T-helper 17 cell (primary cell): ENCODE data around the gene MYO16. TPM values are rescaled to one million over a fixed set of nuclear protein-coding genes. Genes with fewer than 3 reads are reported as not detected.
"Not testable (repeated sequence)": the region's sequence is repeated elsewhere in the genome, so short reads cannot be mapped to it uniquely, and the experiment has no call there.

Source experiments
- ATAC-seq: fragments of 150-1000 bp; cut with Tn5 transposase; 2 replicates; pipeline ENCODE4 v1.10.0; 2021; ENCODE audit warnings: mild to moderate bottlenecking, moderate library complexity
- DNase-seq, 3 donors: peaks; one replicate each; pipeline versions ENCODE4 v3.0.0 to v3.0.0-alpha.2; 2020 to 2021
- H3K9me3 ChIP-seq: one replicate; pipeline ENCODE4 v1.7.0; 2013; ENCODE audit warnings: low read length, mild to moderate bottlenecking; ENCODE audit not compliant: control insufficient read depth, poor library complexity, severe bottlenecking
- H3K27ac Mint-ChIP-seq: one replicate; pipeline ENCODE4 v1.8.0; 2022; ENCODE audit warnings: mild to moderate bottlenecking, moderate library complexity, mixed read lengths
- H3K27me3 Mint-ChIP-seq: one replicate; pipeline ENCODE4 v1.8.0; 2022; ENCODE audit warnings: mixed read lengths
- H3K36me3 Mint-ChIP-seq: one replicate; pipeline ENCODE4 v1.8.0; 2022; ENCODE audit warnings: low read depth, mixed read lengths
- H3K4me1 Mint-ChIP-seq: one replicate; pipeline ENCODE4 v1.8.0; 2022; ENCODE audit warnings: mild to moderate bottlenecking, mixed read lengths
- H3K4me3 Mint-ChIP-seq: one replicate; pipeline ENCODE4 v1.8.0; 2022; ENCODE audit warnings: mild to moderate bottlenecking, moderate library complexity, mixed read lengths
- total RNA-seq, 4 donors: library from RNA in 2 of 4; stranded (reverse) in 2 of 4; gene quantifications; one replicate each; pipeline ENCODE4 v1.2.3 and lab custom pipeline; 2022 to 2026

MYO16 gene
- total RNA-seq, 2 donors from 2014 or later, result 0.42 to 0.45 TPM

DNA sequence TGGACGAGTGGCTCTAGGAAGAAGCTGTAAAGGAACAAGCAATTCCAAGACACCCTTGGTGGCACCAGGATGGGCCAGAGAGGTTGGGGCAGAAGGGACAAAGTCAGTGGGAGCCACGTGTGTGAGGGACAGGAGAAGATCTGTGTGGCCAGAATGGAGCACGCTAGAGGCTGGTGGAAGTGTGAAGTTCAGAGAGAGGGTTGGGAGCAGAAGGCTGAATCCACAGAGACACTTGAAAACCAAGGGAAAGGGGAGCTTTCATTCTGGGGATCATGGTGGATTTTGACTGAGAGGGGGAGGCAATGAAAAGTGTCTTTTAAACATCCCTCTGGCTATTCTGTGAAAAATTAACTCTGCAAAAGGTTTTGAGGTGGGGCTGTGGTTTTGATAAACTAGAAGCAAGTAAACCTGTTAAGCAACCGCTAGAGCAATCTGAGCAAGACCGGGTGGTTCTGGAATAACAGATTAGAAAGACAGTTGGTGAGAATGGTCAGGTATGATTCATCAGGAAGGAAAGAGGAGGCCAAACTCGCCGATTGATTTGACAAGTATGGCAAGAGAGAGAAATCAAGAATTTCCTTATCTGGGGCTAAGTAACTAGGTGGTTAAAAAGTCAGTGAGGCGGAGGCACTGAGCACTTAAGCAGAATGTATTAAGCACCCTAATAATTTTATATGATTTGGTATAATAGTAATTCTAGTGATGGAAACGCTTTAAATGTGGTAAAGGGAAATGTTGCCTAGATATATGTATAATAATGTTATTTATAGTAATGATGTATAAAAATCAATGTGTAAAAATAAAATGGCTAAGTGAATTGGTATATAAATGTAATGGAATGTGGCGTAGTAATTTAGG lies 140.0 kb downstream of the MYO16 start:
- ATAC-seq, result no peak

DNA sequence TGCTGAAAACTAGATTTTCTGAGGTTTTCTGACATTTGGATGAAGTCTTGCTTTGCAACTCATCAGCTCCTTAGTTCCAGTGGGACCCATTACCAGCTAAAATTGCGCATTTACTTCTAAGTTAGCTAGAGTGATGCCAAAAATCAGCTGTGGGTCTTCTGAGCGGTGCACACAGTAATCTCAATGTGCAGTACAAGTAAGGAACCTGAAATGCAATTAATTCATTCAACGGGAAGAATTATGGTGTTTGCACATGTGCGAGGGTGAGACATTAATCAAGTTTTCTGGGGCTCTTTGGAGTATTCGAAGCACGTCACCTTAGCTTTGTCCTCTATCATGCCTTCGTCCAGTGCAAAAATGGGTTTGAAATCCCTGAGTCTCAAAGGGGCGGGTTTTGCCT lies 146.2 kb downstream of the MYO16 start:
- ATAC-seq (no peak), DNase-seq (no peak)
- H3K4me3 Mint-ChIP-seq, result no peak overlapping the region
- peaks cover 5% of the 10 kb centered on the region for H3K27me3 Mint-ChIP-seq
- H3K9me3 ChIP-seq, result no peaks in the 10 kb centered on the region
- no peaks in the 10 kb centered on the region for H3K36me3 Mint-ChIP-seq
- no peaks in the 10 kb centered on the region for H3K4me1 Mint-ChIP-seq
- H3K27ac Mint-ChIP-seq, result no peak overlapping the region

More for the DNA sequence above, 140.0 kb downstream of the MYO16 start:
- Mint-ChIP-seq H3K4me1 (no peaks in the 10 kb centered on the region), H3K27ac (no peak overlapping the region), H3K27me3 (peaks cover 15% of the 10 kb centered on the region), H3K36me3 (no peaks in the 10 kb centered on the region), H3K4me3 (no peak overlapping the region)
- no peaks in the 10 kb centered on the region for H3K9me3 ChIP-seq
- DNase-seq, result no peak

DNA sequence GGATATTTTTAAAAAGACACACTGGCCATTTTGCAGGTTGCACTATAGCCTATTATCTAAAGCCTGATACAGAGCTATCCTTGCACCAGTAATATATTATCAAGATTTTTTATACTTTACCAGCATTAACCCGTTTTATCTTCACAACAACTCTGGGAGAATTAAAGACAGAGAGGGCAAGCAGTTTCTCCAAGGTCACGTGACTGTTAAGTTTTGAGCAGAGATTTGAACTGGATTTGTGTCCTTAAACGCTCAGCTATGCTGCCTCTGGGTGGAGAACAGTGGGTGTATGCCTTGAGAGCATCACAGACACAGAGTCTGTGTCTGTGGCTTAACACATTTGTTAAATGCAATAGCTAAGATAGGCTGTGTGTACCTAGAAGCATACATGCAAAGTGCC lies 147.2 kb downstream of the MYO16 start:
- H3K4me1 Mint-ChIP-seq, result no peaks in the 10 kb centered on the region
- H3K9me3 ChIP-seq, result no peaks in the 10 kb centered on the region
- no peaks in the 10 kb centered on the region for H3K36me3 Mint-ChIP-seq
- ATAC-seq (no peak), DNase-seq (no peak)
- peaks cover 5% of the 10 kb centered on the region for H3K27me3 Mint-ChIP-seq
- H3K4me3 Mint-ChIP-seq, result no peak overlapping the region
- no peak overlapping the region for H3K27ac Mint-ChIP-seq

DNA sequence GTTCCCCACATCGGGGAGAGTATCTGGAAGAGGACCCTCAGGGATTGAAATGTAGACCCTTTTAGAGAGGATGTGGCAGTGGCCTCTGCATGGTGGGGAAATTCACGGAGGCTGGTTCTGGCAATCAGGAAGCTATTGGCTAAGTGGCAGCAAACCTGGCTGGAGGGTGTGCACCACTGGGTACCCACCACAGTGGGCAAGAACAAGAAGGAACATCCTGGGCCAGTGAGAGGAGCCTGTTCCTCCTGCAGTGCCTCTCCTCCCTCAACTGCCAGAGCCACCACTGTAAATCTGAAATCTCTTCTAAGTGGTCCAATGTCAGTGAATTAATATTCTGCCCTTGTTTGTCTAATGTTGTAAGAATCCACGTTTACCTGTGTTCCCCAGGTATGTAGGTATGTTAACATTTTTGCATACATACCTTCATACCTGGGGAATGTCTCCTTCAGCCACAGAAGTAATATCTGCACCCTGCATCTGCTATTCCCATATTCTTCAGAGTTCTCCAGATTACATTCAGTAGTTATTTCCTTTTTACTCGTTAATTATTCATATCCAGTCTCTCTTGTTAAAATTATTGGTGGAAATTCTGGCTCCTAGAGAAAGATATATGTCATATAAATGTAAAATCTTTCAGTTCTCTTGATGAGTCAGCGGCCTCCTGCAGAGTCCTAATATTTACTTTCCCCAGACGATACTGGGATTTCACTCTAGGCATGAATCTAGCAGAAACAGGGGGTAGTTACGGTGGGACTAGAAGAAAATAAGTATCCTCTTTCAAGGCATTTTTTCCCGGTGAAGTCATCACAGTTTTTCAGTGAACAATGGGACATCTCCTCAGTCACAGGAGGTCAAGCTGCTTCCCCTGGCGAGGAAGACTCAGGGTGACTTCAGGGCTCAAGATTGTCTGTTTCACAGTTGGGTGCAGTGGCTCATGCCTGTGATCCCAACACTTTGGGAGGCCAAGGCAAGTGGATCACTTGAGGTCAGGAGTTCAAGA lies 148.3 kb downstream of the MYO16 start:
- no peaks in the 10 kb centered on the region for H3K9me3 ChIP-seq
- no peak for ATAC-seq
- no peaks in the 10 kb centered on the region for H3K36me3 Mint-ChIP-seq
- no peaks in the 10 kb centered on the region for H3K4me1 Mint-ChIP-seq
- H3K27ac Mint-ChIP-seq, result no peak overlapping the region
- no peak overlapping the region for H3K4me3 Mint-ChIP-seq
- no peak for DNase-seq
- H3K27me3 Mint-ChIP-seq, result peaks cover 5% of the 10 kb centered on the region

- Mint-ChIP-seq H3K36me3 (no peaks in the 10 kb centered on the region), H3K4me3 (no peak overlapping the region), H3K27ac (no peak overlapping the region), H3K27me3 (peaks cover 5% of the 10 kb centered on the region), H3K4me1 (no peaks in the 10 kb centered on the region)
- ATAC-seq (no peak), DNase-seq (no peak)
- H3K9me3 ChIP-seq, result no peaks in the 10 kb centered on the region
Measured at GRCh38 chr13:108779308-108779707, 149.9 kb downstream of the MYO16 start.

DNA sequence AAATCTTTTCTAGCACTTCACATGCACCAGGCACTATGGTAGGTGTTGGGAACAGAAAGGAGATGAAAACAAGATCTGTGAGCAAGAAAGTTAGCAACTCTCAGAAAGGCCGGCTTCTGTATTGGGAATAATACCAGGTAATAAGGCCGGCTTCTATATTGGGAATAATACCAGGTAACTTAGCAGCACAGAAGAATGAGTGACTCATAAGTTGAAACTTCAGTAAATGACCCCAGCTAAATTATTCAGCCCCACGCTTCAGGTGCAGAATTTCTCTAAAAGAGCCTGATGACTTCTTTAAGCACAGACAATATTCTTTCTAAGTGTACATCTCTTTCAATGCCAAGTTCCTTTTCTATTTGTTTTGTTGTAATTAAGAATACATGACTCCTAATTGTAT lies 151.3 kb downstream of the MYO16 start:
- Mint-ChIP-seq H3K36me3 (no peaks in the 10 kb centered on the region), H3K4me3 (no peak overlapping the region), H3K27ac (no peak overlapping the region), H3K27me3 (peaks cover 5% of the 10 kb centered on the region), H3K4me1 (no peaks in the 10 kb centered on the region)
- H3K9me3 ChIP-seq, result no peaks in the 10 kb centered on the region
- ATAC-seq, result no peak
- DNase-seq, result no peak

DNA sequence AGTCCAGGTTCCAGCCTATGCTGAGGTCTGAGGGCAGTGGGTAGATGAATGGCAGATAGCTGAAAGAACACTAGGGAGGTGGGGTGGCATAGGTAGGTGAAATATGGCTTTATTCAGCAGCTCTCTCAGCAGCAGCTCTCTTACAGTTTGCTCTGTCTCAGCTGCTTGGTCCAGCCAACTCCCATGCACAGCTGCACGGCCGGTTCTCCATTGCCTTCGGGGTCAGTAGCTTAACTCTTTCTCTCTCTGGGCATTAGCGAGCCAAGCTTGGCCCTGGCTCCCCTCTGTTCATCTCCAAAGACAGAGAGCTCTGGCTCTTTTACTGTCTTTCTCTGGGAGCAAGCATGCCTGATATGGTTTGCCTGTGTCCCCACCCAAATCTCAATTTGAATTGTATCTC lies 151.9 kb downstream of the MYO16 start:
- no peak for ATAC-seq
- Mint-ChIP-seq H3K4me1 (no peaks in the 10 kb centered on the region), H3K36me3 (no peaks in the 10 kb centered on the region), H3K27me3 (peaks cover 5% of the 10 kb centered on the region), H3K4me3 (no peak overlapping the region), H3K27ac (no peak overlapping the region)
- H3K9me3 ChIP-seq, result no peaks in the 10 kb centered on the region
- no peak for DNase-seq

- not testable (repeated sequence) for H3K4me1 Mint-ChIP-seq, H3K27me3 Mint-ChIP-seq, H3K4me3 Mint-ChIP-seq, H3K36me3 Mint-ChIP-seq, ATAC-seq, H3K9me3 ChIP-seq, DNase-seq, H3K27ac Mint-ChIP-seq
Measured at GRCh38 chr13:108782480-108782879, 153.1 kb downstream of the MYO16 start.

DNA sequence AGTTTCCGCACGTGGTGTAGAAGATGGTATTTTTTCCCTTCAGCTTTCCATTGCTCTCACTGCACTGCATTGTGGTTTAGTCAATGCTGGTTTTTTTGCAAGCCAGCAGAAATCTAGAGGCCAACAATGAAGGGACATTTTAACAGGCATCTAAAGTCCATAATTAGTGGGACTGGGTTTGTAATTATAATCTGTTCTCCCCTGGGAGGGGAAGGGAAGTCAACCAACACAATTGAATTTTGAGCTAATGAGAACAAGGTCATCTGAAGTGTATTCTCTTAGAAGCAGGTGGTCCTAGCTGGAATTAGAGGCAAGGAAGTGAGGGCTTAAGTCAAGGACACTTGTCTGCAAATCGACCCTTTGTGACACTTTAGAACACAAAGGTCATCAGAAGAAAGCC lies 156.4 kb downstream of the MYO16 start:
- no peak overlapping the region for H3K27ac Mint-ChIP-seq
- no peaks in the 10 kb centered on the region for H3K27me3 Mint-ChIP-seq
- H3K4me1 Mint-ChIP-seq, result no peaks in the 10 kb centered on the region
- no peak for DNase-seq
- H3K4me3 Mint-ChIP-seq, result no peak overlapping the region
- H3K36me3 Mint-ChIP-seq, result no peaks in the 10 kb centered on the region
- H3K9me3 ChIP-seq, result no peaks in the 10 kb centered on the region
- no peak for ATAC-seq

- ATAC-seq, result no peak
- no peaks in the 10 kb centered on the region for H3K27me3 Mint-ChIP-seq
Measured at GRCh38 chr13:108786456-108787200, 157.2 kb downstream of the MYO16 start.

DNA sequence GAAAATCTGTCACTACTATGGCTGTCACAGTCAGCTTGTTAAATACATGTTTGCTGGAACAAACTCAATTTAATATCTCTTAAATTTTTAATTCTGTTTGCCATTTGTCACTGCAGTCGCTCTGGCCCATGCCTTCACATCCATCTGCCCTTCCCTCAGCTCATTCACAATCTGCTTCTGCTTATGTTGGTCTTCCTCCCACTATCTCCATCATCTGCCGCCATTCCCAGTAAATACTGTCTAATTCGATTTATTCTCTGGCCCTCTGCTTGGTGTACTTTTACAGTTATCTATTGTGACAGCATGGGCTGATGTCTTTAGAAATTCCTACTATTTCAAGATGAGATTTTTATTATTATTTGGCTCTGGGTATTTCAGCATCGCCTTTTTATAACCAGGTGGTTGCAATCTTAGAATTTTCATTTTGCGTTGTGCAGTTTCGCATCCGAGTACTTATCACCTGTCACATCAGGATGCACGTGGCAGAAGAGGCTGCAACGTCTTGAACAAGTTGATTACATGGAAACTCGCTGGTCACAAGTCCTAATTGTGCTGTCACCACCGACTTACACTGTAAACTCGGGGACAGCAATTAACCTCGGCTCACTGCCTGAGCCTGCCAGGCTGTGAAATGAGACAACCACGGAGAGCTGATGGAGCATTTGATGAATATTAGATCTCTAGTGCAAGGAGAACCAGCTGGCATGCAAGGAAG lies 158.4 kb downstream of the MYO16 start:
- no peak for DNase-seq
- no peak overlapping the region for H3K27ac Mint-ChIP-seq
- no peaks in the 10 kb centered on the region for H3K9me3 ChIP-seq
- no peaks in the 10 kb centered on the region for H3K4me1 Mint-ChIP-seq
- no peaks in the 10 kb centered on the region for H3K36me3 Mint-ChIP-seq
- no peak for ATAC-seq
- no peaks in the 10 kb centered on the region for H3K27me3 Mint-ChIP-seq
- no peak overlapping the region for H3K4me3 Mint-ChIP-seq

More at GRCh38 chr13:108786456-108787200, 157.2 kb downstream of the MYO16 start:
- Mint-ChIP-seq H3K4me3 (no peak overlapping the region), H3K36me3 (no peaks in the 10 kb centered on the region), H3K4me1 (no peaks in the 10 kb centered on the region), H3K27ac (no peak overlapping the region)
- DNase-seq, result no peak
- no peaks in the 10 kb centered on the region for H3K9me3 ChIP-seq

- ATAC-seq, result no peak
- H3K36me3 Mint-ChIP-seq, result no peaks in the 10 kb centered on the region
- no peaks in the 10 kb centered on the region for H3K9me3 ChIP-seq
- no peak for DNase-seq
- no peak overlapping the region for H3K27ac Mint-ChIP-seq
- H3K4me1 Mint-ChIP-seq, result no peaks in the 10 kb centered on the region
- no peaks in the 10 kb centered on the region for H3K27me3 Mint-ChIP-seq
- H3K4me3 Mint-ChIP-seq, result no peak overlapping the region
Measured at GRCh38 chr13:108789476-108789875, 160.1 kb downstream of the MYO16 start.
